NCI-H2081 (cell line): ENCODE results near the gene ASCC1.
"Not testable (repeated sequence)": the region's sequence is repeated elsewhere in the genome, so short reads cannot be mapped to it uniquely, and the experiment has no call there.

ENCODE experiments used
- DNase-seq, 2 experiments: peaks; one replicate each; lab custom pipeline; 2025; lab: John Stamatoyannopoulos, UW

Gene ASCC1

DNA sequence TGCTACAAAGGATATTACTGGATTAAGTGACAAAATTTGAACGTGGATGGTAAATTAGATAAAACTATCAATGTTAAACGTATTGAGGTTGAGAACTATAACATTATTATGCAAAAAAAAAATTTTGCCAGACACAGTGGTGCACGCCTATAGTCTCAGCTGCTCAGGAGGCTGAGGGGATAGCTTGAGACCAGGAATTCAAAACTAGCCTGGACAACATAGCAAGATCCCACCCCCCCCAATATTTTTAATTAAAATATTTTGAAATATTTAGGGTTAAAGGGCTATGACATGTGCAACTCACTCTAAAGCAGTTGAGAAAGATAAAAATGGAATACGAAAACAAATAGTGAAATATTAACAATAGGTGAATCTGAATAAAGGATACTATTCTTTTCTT, 45.3 kb downstream of the ASCC1 start:
- DNase-seq: no peak

DNA sequence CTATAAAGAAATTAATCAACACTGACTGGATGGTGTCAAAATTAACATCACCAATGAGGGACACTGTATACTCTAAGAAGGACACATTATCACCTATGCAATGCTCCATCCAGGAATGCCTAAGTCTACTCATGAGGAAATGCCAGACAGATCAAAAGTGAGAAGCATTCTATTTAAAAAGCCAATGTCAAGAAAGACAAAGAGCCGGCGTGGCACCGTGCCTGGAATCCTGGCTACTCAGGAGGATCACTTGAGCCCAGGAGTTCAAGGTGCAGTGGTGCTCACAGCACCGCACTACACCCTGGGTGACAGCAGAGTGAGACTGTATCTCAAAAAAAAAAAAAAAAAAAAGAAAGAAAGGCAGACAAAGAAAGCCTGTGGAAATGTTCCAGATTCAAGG, 45.8 kb downstream of the ASCC1 start:
- no peak for DNase-seq

DNA sequence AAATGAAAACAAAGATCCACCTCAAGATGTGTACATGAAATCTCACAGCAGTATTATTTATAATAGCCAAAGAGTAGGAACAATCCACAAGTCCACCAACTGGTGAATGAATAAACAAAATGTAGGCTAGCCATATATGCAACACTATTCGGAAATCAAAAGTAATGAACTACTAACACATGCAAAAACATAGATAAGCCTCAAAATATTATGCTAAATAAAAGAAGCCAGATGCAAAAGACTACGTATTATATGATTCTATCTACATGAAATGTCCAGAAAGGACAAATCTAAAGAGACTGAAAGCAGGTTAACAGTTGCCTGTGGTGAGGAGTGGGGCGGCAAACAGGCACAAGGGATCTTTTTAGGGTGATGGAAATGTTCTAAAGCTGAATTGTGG, 49.0 kb downstream of the ASCC1 start:
- no peak for DNase-seq

DNA sequence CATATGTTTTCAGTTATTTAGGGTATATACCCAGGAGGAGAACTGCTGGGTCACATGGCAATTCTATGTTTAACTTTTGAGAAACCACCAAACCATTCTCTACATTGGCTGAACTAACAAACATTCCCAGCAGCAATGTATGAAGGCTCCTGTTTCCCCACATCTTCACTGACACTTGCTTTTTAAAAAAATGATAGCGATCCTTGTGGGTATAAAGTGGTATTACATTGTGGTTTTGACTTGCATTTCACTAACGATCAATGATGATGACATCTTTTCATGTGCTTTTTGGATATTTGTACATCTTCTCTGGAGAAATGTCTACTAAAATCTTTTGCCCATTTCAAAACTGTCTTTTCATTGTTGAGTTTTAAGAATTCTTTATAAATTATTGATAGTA, 51.5 kb downstream of the ASCC1 start:
- no peak for DNase-seq

DNA sequence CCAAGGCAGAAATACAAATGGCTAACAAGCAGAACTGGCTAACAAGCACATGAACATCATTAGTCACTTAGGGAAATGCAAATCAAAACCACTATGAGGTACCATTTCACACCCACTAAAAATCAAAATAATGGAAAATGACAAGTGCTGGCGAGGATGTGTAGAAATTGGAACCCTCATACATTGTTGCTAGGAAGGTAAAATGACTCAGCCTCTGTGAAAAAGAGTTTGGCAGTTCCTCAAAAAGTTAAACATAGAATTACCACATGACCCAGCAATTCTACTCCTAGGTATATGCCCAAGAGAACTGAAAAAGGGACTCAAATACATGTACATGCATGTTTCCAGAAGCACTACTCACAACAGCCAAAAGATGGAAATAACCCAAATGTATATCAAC, 53.1 kb downstream of the ASCC1 start:
- no peak for DNase-seq

DNA sequence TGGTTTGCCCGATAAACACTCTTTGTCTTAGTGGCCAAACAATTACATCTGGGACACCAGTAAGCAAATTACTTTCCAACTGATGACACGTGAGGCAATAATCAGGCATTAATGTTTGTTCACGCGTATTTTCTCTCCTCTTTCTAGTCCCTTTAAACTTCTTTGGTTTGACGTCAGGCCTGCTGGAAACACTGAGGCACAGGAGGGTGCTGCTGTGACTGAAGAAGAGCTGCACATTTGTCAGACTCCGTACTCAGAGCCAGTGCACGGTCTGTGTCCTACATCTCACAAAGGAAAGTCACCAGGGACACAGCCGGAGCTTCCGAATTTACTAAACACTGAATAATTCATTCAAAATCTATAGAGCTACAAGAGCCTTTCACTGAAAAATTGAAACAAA, 57.9 kb downstream of the ASCC1 start:
- no peak for DNase-seq

- DNase-seq: no peak
These were observed 59.9 kb downstream of the ASCC1 start for GRCh38 chr10:72156223-72156622.

GRCh38 chr10:72152286-72152685, 63.8 kb downstream of the ASCC1 start:
- no peak for DNase-seq

- not testable (repeated sequence) for DNase-seq
These were observed 65.2 kb downstream of the ASCC1 start for GRCh38 chr10:72150746-72151478.

GRCh38 chr10:72147324-72147584, 68.8 kb downstream of the ASCC1 start:
- not testable (repeated sequence) for DNase-seq

GRCh38 chr10:72146559-72147323, 69.3 kb downstream of the ASCC1 start:
- DNase-seq: no peak

DNA sequence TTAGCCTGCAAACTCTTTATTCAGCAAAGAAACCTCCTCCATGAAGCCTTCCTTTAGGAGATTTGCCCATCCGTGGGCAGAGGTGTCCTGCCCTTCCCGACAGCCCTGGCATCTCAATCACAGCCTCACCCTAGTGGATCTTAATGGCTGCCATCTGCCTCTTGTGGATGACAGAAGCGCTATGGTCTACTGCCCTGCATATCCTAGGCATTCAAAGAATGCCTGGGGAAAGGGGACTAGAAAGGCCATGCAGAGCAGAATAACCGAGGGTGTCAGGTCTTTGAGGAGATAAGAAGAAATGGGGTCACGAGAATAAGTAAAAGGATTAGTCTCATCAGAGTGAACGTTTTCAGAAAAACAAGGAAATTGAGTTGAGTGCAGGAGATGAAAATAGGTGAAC, 70.0 kb downstream of the ASCC1 start:
- DNase-seq: no peak

GRCh38 chr10:72145657-72146056, 70.4 kb downstream of the ASCC1 start:
- no peak for DNase-seq

DNA sequence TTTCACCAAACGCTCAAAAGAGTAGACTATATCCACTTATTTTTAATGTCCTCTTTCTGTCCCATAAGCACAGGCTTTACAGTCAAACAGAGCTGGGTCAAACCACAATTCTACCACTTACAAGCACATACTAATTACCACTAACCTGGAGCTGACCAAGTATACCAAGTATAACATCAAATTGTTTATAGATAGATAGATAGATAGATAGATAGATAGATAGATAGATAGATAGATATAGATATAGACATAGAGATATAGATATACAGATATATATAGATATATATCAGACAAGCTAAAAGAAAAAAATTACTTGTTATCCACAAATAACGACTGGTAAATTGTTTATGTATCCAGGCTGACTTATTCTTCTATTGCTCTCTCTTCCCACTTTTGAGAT, 75.2 kb downstream of the ASCC1 start:
- no peak for DNase-seq

DNA sequence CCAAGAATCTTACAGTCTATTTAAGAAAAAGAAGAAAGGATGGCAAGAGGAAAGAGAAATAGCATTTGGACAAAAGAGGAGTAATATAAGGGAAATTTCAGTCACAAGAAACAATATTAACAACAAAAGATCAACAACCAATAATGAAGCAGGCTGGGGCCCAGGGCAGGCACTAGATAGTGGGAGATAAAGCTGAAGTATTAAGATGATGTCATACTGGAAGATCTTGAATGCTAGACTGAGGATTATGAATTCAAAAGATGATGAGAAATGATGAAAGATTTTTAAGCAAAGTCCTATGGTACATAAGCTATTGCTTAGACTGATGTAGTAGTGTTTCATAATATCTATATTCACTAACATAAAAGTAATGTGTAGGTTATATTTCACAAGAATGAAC, 75.9 kb downstream of the ASCC1 start:
- DNase-seq: no peak

GRCh38 chr10:72137583-72137982, 78.5 kb downstream of the ASCC1 start:
- DNase-seq: no peak

DNA sequence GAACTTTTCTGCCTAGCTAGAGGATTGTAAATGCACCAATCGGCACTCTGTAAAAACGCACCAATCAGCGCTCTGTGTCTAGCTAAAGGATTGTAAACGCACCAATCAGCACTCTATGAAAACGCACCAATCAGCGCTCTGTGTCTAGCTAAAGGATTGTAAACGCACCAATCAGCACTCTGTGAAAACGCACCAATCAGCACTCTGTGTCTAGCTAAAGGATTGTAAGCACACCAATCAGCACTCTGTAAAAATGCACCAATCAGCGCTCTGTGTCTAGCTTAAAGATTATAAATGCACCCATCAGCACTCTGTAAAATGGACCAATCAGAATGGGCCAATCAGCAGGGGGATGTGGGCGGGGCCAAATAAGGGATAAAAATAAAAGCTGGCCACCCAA, 79.9 kb downstream of the ASCC1 start:
- DNase-seq: not testable (repeated sequence)

DNA sequence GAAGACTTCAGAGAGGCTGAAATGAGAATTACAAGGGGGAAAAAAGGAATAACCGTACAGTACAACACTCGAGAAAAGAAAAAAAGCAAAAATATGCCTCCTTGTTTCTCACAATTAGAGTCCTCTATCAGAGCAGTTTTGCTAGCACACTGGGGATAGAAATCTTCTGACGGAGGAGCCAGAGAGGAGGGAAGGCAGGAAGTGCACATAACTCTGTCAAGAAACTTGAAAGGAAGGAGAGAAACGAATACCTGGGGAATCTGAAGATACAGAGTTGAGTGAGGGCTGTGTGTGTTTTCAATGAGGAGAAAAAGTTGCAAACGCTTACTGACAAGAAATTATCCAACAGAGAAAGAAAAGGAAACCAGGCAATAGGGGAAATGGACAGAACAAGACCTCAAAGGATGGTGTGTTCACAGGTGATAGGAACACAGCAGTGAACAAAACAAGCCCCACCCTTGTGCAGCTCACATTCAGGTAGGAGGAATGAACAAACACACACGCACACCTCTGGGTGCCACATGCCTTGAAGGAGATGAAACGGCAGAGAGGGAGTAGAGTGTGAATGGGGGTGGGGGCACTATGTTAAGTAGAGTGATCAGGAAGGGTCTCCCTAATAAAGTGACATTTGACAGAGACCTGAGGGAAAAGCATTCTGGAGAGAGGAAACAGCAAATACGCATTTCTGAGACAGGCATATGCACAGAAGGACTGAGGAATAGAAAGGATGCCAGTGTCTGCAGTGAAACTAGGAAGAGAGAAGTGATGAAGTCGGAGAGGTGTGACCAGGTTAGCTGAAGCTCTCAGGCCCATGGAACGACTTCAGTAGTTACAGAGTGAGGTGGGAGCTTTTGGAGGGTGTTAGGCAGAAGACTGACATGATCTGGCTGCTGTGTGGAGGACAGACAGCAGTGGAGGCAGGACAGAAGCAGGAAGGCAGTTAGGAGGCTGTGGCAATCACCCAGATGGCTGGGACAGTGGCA, 81.0 kb downstream of the ASCC1 start:
- no peak for DNase-seq

DNA sequence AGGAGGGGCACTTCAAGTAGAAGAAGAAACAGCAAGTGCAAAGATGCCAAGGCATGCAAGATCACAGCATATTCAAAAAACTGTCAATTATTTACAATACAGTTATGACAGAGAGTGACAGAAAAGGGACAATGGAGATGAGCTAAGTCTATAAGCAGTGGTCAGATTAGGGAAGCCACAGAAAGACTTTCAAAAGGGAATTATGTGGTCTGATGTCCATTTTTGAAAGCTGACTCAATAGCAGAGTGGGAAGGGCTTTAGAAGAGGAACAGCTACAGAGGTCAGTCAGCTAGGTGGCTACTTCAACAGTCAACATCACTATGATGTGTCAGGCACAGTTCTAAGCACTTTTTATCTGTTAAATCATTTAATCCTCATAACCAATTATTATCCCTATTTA, 82.6 kb downstream of the ASCC1 start:
- no peak for DNase-seq

DNA sequence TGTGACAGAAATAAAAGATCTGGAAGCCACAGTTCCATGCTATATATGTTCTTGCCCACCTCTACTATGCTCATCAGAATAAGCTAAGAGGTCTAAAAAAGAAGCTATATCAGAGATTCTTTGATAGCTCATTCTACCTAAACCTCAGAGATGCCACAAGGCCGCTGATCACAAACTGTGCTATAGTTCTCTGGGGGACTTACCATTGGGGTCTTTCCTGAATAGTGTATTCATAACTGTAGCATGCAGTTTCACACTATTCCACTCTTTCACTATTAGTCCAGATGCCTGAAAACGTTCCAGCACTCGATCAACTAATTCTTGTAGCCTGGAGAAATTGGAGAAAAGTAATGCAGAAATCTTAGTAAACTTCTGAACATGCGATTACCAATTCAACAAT, 83.2 kb downstream of the ASCC1 start:
- no peak for DNase-seq

- no peak for DNase-seq
These were observed 88.5 kb downstream of the ASCC1 start for GRCh38 chr10:72127571-72127970.

DNA sequence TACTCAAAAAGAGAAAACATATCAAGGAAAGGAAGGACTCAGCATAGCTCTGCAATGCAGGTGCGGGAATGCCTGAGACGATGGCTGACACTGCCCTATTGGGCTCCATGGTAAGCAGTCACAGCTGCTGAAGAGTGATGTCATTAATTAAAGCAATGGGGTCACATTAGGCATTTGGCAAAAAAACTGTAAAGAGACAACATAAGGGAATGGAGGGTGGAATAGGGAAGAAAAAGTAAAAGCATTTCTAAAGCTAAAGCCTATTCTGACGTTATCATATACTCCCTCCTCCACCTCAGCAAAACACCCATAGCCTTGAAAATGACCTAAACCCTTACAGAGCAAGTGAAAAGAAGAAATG, 89.2 kb downstream of the ASCC1 start:
- DNase-seq: no peak
